ENCODE measurements around the gene LRRC49.

Gene LRRC49

DNA sequence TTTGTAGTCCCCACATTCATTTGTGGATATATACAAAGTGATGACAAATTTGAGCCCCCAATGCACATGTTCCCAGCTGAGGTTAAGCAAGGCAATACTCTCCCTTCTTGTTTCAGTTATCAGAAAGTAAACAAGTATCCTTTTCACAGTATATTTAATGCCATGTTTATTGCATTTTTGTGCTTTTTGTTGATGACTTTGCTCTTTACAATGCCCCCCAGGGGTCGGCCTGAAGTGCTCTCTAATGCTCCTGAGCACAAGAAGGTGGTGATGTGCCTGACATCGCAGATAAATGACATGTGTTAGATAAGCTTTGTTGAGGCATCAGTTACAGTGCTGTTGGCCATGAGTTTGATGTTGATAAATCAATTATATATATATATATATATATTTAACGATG, 165.0 kb downstream of the LRRC49 start:
- DNase-seq = no peak

DNA sequence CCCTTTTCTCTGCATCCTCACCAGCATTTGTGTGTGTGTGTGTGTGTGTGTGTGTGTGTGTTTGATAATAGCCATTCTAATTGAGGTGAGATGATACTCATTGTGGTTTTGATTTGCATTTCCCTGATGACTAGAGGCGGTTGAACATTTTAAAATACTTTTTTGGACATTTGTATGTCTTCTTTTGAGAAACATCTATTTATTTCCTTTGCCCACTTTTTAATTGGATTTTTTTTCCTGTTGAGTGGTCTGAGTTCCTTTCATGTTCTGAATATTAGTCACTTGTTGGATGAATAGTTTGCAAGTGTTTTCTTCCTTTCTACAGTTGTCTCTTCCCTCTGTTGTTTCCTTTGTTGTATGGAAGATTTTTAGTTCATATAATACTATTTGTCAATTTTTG, 168.4 kb downstream of the LRRC49 start:
- DNase-seq = no peak

DNA sequence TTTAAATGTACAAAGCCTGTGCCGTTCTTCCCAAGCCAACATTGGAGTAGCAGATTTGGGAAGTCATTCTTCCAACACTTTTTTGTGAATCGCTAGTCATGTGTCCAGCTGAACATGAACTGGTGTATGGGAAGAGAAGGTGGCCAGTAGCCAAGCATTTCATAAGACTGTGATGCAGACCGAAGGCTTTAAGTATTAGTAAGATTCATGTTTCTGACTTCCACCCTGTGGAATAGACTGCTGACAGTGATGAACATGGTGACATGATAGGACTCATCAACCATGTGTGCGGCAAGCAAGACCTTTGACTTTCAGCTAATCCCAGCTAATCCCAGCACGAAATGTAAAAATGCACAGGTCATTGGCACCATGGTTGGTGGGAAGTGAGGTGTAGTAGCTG, 174.4 kb downstream of the LRRC49 start:
- DNase-seq = no peak

DNA sequence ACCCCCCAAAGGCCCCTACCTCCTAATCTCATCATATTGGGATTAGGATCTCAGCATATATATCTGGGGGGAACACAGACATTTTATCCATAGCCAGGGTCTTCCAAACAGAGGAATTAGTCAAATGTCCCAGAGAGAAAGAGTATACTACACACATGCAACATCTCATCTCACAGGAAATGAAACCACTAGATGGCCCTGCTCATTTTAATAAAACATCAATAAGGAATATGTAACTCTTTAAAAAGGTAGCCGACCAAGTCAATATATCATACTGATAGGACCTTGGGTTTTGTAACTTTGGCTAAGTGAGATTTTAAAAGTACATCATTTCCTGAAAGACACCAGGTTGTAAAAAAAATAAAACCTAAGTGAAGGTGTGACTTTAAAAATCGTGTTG, 177.1 kb downstream of the LRRC49 start:
- DNase-seq = no peak

DNA sequence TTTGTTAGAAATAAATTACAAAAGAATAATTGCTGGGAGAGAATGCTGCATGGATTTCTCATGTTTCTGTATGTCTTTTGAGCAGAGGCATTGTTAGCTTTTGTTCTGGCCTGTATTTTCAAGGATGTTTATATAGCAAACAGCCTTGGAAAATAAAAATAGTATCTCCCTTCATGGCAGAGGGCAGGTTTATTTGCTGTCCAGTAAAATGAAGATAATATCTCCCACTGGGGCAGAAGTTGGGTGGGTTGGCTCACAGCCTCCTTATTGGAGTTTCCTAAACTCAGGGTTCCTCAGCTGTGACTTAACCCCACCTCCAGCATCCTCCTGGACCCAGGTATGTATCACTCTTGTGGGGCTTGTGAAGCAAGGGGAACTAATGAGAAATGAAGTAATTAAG, 178.9 kb downstream of the LRRC49 start:
- DNase-seq = no peak

DNA sequence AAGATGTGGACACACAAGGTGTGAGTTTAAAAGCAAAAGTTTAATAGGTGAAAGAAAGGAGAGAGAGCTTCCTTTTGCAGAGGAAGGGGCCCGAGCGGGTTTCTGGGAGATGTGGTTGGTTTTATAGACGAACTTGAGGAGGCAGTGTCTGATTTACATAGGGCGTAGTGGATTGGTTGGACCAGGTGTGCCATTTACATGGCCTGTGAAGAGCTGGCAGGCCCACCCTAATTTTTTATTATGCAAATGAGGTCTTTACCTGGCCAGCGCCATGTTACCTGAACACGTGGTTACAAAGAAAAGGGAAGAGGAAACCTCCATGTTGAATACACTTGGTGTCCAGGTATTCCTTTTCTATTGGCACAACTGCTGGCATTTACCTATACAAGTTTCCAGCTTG, 179.8 kb downstream of the LRRC49 start:
- DNase-seq = no peak

DNA sequence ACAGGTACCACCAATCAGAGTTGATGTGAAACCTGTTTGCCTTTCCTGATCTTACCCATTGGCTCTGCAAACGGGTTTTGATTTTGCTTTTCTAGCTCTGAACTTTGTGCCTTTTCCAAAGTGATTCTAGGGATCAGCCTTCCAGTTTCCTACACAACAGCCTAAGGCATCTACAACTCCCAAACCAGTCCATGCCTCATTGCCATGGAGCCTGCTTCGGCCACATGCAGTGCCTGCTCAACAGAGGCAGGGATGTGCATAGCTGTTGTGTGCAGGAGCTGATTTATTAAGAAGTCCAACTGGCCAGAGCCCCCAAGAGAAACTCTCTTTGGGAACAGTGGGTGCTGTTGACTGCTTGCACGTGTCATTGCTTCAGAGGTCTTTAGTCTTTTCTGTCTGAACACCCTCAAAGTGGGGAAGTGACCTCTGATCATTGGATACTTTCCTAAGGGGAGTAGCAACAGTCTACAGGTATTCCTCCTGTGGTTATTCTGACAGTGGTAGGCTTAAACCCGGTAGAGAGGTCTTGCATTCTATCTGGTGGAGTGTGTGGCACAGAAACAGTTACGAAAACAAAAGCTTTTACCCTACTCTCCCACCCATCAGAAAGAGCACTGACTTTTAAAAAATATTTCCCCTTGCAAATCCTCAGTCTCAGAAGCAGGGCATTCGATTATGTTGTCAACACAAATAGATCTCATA, 186.0 kb downstream of the LRRC49 start:
- no peak for DNase-seq

DNA sequence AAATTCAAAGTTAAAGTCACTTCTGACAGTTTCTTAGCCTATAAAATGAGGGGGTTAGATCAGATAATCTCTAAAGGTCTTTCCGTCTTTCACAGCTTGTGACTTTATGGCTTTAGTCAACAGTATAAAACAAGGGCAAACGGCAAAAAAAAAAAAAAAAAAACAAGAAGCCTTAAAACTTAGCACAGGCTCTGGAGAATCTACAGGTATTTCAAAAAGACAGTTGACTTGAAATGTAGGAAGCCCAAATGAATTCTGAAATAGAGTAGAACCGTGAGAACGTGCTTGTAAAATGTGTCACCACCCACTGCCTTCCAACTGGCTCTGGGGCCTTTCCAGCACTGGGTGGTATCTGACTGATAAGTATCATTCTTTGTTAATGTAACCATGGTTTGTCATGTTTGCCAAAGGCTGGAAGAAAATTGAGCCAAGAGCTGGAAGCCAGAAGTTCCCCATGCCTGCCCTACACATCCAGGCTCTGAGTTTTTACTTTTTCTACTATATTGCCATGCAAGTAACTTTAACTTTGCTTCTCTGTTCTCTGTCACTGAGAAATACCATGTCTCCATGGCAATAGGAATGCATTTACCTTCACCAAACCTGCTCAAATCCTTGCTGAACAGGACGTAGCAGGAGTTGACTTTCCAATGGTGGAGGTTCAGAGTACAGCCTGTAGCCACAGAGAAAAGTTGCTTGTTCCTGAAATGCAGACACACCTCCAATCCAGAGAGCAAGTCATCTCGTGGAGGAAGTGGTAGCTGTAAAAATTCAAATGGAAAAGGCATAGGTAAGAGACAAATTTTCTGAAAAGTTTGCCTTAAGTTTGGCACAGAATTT, 186.8 kb downstream of the LRRC49 start:
- DNase-seq = no peak

DNA sequence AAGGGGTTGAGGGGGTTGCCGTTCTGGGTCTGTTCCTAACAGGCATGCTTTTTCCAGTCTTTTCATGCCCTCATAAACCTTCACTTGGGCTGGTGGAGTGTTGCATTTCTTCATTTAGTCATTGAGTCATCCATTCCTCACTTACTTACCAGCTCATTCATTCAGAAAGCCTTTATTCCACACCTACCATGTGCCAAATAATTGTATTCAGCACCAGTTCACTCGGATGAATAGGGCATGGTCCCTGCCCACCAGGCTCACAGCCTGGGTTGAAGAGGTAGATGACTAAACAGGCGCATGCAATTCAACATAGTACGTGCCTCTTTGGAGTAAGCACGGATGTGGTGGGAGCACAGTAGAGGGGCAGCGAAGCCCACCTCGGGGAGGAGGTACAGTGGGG, 187.5 kb downstream of the LRRC49 start:
- DNase-seq = no peak

DNA sequence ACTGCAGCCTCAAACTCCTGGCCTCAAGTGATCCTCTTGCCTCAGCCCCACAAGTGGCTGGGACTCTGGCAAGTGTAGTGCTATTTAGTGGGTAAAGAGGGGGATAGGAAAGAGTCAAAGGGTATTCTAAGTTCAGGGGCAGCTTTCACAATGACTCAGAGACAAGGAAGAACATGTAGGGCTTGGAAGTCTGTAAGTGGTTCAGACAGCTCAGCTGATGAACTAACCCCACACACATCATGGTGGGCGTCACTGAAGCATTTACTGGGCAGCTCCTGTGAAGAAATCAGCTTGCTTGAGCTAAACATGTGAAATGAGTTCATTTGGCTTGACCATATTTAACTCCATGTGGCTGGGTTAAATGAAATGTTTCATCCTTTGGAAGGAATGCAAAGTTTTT, 188.1 kb downstream of the LRRC49 start:
- DNase-seq = no peak

DNA sequence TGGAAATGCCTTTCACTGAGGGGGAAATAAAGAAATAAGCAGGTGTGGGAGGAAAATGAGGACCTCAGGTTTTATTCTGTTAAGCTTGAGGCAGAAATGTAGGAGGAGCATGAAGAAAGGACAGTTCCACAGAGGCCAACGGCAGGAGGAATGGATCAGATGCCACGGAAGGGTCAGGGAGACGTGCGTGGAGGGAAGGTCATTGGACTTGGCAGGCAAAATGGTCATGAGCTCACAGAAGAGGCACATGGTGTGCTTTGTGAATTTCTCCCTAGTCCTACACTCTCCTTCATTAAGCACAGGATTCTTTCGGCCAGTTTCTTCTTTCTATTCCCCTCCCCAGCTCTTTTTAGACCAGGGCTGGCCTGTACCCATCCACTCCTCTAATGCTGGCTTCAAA, 190.2 kb downstream of the LRRC49 start:
- no peak for DNase-seq

DNA sequence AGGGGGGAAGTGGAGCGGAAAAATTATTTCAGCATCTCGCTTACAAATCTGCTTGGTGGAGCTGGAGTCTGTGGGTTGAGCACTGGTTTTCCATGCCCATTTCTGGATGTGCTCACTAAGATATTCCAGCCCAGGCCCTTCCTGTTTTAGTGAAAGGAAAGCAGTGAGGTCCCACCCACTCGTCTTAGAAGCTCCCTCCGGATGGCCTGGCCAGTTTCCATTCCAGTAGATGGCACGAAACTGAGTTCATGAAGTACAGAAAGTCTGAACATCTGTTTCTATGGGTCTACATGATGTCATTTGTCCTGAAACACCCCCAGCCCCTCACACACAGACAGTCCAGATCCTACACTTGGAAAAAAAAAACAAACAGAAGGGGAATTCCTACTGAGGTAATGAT, 190.7 kb downstream of the LRRC49 start:
- DNase-seq = no peak

DNA sequence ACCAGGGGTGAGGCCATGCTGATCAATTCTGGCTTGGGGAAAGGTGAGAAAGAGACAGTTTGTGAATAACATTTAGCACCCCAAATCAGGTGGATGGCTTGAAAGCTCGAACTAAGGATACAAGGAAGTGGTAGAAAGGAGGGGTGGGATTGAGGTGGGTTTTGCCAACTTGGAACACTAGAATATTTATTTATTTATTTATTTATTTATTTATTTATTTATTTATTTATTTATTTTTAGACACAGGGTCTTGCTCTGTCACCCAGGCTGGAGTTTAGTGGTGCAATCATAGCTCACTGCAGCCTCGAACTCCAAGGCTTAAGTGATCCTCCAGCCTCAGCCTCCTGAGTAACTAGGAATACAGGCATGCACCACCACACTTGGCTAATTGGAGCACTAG, 191.6 kb downstream of the LRRC49 start:
- DNase-seq = no peak

DNA sequence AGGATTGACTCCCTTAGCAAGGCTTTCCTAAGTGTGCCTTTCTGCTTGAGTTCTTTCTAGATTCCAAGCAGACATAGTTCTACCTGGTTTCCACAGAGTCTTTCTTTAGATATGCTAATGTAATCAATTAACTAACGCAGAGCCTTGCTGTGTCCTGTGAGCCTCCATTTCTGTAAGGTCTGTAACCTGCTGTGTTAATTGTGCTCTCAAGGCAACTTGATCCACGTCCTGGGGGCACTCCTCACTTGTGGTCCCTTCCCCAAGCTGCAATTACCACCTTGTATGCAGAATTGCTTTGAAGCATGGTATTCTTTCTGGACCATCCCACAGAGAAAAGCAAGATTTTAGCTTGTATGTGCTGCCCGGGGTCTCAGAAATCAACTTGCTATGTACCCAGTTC, 193.2 kb downstream of the LRRC49 start:
- no peak for DNase-seq

DNA sequence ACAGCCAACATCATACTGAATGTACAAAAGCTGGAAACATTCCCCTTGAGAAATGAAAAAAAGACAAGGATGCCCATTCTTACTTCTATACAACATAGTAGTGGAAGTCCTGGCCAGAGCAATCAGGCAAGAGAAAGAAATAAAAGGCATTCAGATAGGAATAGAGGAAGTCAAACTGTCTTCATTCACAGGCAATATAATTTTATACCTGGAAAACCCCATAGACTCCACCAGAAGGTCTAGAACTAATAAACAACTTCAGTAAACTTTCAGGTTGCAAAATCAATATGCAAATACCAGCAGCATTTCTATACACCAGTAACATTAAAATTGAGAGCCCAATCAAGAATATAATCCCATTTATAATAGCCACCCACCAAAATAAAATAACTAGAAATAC, 195.5 kb downstream of the LRRC49 start:
- DNase-seq = no peak

DNA sequence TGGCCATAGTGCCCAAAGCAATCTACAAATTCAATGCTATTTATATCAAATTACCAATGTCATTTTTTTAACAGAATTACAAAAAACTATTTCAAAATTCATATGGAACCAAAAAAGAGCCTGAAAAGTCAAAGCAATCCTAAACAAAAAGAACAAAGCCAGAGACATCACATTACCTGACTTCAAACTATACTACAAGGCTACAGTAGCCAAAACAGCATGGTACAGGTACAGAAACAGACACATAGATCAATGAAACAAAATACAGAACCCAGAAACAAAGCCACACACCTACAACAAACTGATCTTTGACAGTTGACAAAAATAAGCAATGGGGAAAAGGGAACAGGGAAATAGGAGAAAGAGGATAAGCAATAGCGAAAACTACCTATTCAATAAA, 196.1 kb downstream of the LRRC49 start:
- no peak for DNase-seq

DNA sequence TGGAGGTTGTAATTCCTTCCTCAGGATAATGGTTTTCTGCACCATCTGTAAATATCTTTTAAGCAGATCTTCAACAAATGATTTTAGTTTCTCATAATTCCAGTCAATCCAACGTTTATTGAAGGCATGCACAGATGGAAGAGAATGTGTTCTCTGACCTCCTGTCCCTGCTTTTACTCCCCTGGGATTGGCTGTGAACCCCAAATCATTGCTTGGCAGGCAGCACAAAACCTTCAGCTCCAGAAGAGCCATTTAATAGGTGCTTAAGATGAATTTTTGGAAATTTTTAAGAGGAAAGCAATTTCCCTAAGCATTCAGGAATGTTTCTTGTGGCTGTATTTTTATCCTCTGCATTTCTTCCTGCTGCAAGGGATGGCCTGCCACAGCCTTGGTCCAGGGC, 197.2 kb downstream of the LRRC49 start:
- no peak for DNase-seq

DNA sequence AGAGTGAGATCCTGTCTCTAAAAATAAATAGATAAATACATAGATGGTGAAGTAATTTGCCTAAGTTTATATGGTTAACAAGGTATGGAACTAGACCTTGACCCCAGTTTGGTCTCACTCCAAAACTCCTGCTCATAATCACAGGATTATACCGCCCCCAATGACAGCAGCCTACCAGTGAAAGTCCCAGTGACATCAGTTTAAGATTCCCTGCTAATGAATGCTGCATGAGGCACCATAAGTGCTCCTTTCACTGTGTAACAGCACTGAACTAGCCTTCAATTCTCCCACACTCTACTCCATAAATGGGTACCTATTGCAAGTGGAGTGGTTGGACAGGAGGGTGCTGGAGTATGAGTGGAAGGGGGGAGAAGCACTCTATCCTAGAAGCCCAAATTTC, 199.0 kb downstream of the LRRC49 start:
- no peak for DNase-seq

DNA sequence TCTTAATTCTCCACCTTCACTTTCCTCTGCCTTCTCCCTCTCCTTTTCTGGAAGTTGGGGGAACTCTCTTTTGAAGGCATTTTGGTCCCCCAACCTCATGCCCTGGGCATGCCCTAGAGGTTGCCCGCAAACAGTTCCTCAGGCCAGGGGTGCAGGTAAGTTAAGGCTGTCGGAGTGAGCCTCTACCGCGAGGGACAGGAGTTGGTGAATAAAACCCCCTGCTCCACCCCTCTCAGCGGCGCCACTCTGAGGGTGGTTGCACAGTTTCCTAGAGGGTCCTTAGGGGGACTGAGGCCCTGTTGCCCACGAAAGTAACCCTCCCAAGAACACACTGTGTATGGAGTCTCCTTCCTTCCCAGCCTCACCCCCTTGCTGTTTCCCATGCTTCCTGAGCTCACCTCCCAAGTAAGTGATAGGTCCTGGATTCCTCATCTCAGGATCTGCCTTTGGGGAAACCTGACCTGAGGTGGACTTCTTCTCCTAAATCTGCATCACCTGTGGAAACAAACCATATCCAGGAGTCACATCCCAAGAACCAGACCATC, 199.5 kb downstream of the LRRC49 start:
- DNase-seq = no peak

DNA sequence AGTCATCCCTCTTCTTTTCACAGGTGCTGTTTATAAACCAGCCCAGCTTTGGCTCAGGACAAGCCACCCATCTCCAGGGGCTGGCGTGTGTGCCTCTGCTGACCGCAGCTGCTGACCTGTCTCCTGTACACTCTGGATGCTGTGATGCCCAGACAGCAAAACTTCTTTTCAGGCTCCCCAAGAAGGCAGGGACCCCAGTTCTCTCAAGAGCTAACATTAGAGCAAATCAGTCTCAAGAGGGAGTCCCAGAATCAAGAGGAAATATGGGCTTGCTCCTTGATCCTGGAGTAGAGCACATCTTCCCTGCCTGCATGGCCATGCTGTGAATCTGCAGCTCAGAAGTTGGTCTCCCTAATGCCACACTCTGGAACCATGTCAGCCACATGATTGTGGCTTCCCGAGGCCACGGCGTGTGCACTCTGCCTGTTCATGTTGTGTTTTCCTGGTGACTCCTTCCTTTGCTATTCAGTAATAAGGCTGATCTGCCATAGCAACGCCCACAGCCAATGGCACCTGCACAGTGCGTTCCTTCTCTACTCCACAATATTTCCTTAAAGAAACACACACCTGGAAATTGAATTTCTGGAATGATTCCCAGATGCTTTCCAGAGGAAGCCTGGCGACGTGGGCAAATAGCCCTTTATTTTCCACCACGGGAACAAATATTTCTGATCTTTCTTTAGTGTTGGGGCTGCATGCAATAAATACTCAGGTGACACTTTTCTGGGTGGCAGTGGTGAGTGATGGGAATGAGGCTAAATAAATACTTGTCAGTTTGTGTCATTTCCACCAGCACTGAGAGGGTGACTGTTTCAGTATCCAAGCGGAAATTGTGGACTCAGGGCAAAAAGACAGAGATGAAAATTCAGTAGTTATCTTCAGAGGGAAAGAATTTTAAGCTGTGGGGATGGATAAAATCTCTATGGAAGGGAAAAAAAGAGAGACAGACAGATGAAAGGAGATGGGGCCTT, 200.7 kb downstream of the LRRC49 start:
- no peak for DNase-seq

DNA sequence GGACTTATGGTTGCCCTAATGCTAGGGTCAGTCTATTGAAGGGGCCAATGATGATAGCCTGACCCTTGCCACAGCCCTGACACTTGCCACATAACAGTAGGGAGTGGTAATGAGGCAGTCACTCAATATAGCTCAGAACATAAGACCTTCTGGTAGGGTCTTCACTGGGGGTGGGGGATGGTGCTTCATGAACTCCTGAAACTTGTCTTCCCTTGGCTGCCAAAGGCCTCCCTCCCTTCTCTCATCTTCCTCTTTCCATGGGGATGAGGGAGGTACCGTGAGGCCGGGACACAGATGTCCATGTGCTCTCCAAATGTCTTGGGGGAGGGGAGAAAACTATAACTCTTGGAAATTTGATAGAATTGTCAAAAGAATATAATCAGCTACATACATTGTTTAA, 201.5 kb downstream of the LRRC49 start:
- DNase-seq = no peak

DNA sequence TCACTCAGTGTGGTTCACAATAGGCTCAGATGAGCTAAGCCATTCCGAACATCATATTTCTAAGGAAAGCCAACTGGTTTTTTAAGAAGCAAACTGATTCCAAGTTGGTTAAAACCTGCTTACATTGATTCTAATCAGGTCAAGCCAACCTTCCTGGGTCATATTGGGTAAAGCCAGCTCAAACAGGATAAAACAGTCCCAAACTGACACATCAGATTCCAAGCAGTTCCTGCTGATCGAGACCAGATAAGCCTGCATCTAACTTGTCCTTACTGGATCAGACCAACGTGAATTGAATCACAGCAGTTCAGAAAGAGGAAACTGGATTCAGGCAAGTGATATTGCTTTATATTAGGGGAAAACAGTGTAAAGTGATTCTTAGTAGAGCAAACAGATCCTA, 204.1 kb downstream of the LRRC49 start:
- no peak for DNase-seq

DNA sequence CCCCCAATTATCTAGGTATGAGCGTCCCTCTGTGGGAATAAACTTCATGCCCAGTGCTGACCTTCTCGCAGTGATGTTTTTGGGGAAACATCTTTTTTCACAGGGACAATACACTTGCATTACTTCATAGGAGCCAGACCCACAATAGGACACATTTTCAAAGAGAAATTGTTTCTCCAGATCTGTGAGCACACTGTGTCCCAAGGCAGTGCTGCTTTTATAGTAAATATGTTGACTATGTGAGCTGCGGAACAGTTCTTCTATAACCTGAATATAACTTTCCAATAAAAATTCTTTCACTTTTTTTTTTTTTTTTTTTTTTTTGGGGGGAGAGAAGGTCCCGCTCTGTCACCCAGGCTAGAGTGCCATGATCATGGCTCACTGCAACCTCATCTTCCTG, 205.3 kb downstream of the LRRC49 start:
- DNase-seq = no peak

All from DMS79 treated with DMSO at 0.1 percent for 48 hours (cell line).